NCI-H2171 (cell line): ENCODE data around the gene TOMM5.

ENCODE experiments used
- DNase-seq: peaks from one replicate; lab custom pipeline; 2025; lab: John Stamatoyannopoulos, UW

Gene TOMM5

GRCh38 chr9:37592108-37592951, at the start of gene TOMM5:
Gene TOMM5, minus strand, starts transcription at chr9:37592597. Its CDS starts 65 bp downstream, at chr9:37592532.
- peak; percentile 70 for DNase-seq

GRCh38 chr9:37641331-37641730, 48.9 kb upstream of the TOMM5 start:
- DNase-seq = no peak

DNA sequence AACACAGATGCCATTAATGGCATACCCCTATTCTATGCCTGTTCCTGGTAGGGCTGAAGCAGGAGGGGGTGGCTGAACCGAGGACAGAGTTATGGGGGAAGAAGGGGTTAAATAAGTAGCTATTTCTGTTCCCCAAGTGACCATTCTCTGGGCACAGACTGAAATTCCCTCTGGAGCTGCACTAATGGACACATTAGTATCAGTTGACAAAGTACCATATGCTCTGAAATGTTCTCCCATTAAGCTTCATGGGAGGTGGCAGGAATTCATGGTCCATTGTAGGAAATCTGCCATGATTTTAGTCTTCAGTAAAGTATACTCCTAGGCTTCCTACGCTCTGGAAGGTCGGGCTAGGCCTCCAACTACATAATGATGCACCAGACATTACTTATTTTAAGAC, 47.8 kb upstream of the TOMM5 start:
- DNase-seq = peak; percentile 57

- DNase-seq = no peak
Measured at GRCh38 chr9:37639841-37640240, 47.4 kb upstream of the TOMM5 start.

GRCh38 chr9:37639109-37639762, 46.8 kb upstream of the TOMM5 start:
- DNase-seq = no peak

GRCh38 chr9:37636511-37637448, 44.4 kb upstream of the TOMM5 start:
- DNase-seq = no peak

GRCh38 chr9:37635808-37636207, 43.4 kb upstream of the TOMM5 start:
- DNase-seq = no peak

DNA sequence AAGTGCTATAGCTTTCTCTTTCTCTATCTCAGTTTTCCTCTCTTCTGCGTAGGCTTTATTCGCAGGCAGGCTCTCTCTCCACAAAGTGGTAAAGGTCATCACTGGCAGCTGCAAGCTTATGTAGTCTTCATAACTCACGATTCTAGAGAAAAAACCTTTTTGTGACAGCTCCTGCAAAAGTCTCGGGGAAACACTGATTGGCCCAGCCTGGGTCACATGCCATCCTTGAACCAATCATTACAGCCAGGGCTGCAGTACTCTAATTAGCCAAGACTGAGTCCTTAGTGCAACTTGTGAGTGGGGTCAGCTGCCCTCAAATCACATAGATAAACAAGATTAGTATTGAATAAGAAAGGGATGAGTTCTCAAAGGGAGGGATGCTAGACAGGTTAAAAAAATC, 40.1 kb upstream of the TOMM5 start:
- DNase-seq = no peak

GRCh38 chr9:37626708-37627292, 34.4 kb upstream of the TOMM5 start:
- DNase-seq = no peak

DNA sequence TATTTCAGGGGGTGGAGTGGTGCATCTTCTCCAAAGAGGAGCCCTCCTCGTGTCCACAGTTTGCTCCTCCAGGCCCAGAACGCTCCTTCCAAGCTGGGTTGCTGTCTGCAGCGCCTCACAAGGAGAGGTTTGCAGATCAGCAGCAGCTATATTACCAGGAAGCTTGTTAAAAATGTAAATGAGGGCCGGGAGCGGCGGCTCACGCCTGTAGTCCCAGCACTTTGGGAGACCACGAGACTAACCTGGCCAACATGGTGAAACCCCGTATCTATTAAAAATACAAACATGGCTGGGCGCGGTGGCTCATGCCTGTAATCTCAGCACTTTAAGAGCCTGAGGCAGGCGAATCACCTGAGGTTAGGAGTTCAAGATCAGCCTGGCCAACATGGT, 33.4 kb upstream of the TOMM5 start:
- DNase-seq = no peak

DNA sequence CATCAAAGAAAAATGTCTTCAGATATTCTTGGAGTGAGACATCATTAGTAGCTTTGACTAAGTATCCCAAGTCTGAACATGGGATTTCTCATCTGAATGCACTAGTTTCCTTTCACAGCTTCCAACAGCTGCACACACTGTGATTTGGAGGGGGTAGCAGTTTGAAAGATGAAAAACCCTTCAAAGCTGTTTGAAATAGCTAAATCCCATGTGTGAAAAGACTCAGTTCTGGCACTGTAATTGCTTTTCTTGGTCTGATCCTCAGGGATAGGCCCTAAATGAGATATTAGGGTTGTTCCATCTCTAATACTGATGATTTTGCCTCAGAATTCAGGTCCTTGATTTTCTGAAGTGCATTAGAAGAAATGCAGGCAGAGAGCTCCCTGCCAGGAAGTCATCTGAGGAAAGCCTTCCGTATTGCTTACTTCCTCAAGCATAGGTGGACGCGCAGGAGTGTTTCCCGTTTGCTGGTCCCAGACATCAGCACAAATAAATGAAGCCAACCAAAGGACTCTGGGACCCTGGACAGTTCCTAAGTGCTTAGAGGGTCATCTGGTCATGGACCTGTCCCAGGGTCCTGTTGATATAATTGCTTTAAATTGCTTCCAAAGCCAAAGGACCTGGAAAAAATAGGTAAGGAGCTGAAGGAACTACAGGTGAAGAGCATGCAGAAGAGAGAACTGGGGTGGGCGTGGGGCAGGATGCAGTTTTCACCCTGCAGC, 32.8 kb upstream of the TOMM5 start:
- no peak for DNase-seq

DNA sequence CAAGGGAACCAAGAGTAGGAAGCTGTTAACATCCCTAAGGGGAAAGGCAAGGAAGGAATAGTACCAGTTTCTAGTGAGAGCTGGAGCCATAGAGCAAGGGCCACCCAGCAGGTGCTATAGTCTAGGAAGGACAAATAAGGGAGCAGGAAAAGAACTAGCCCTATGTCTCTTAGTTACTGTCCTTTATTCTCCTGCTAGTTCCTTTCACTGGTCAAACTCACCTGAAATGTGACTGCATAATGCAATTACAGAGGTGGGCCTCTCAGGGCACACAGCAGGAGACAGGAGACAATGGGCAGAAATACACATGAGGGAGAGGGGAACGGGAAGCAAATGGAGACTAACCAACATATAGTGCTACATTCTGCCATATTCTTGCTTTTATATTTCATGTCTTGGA, 31.7 kb upstream of the TOMM5 start:
- no peak for DNase-seq

GRCh38 chr9:37623267-37623666, 30.9 kb upstream of the TOMM5 start:
- no peak for DNase-seq

- no peak for DNase-seq
Measured at GRCh38 chr9:37622462-37622861, 30.1 kb upstream of the TOMM5 start.

- peak; percentile 28 for DNase-seq
Measured at GRCh38 chr9:37621273-37622121, 29.1 kb upstream of the TOMM5 start.

GRCh38 chr9:37620396-37620795, 28.0 kb upstream of the TOMM5 start:
- DNase-seq = no peak

- DNase-seq = no peak
Measured at GRCh38 chr9:37619806-37620205, 27.4 kb upstream of the TOMM5 start.

GRCh38 chr9:37618817-37619216, 26.4 kb upstream of the TOMM5 start:
- no peak for DNase-seq

DNA sequence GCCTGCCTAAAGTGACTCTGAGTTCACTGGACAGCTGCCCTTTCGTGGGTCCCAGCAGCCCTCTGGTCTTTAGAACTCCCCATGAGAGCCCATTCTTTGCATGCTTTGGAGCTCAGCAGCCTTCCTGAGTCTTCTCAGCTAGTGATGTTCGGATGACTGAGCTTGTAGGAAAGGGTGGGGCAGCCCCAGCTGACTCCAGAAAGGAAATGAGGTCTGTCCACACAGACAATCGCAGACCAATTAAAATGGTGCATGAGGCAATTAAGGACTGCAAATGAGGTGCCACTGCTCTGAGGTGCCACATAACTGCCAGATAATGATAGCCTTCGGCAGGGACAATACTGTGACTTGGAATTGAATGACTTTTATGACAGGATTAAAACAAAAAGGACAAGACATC, 25.4 kb upstream of the TOMM5 start:
- no peak for DNase-seq

DNA sequence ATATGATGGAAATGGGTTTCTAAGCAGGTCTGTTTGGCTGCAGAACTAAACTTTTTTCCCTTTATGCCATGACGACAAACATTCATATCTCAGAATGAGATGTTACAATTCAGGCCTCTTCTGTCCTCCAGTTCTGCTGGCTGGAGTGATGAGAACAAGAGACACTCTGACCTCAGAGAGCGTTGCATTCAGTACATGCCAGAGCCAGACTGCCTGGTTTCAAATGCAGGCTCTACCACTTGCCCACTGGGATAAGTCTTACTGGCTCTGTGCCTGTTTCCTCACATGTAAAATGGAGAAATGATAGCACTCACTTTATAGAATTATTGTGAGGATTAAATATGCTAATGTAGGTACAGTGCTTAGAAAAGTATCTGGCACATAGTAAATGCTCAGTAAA, 24.8 kb upstream of the TOMM5 start:
- no peak for DNase-seq
